CD4-positive, alpha-beta T cell treated with Interleukin-6 at 100 ng/mL for 8 hours (primary cell): Measurements from ENCODE around the gene RALA.

Source experiments
- DNase-seq: peaks from one replicate; pipeline ENCODE4 v3.0.0-alpha.2; 2020; ENCODE audit warnings: mixed read lengths, low spot score

The RALA gene

GRCh38 chr7:39623047-39623731, at the start of gene RALA:
TSS of gene RALA (plus strand) at chr7:39623572. CDS start at chr7:39686668, 63,096 bp downstream.
- peak; percentile 88 for DNase-seq

DNA sequence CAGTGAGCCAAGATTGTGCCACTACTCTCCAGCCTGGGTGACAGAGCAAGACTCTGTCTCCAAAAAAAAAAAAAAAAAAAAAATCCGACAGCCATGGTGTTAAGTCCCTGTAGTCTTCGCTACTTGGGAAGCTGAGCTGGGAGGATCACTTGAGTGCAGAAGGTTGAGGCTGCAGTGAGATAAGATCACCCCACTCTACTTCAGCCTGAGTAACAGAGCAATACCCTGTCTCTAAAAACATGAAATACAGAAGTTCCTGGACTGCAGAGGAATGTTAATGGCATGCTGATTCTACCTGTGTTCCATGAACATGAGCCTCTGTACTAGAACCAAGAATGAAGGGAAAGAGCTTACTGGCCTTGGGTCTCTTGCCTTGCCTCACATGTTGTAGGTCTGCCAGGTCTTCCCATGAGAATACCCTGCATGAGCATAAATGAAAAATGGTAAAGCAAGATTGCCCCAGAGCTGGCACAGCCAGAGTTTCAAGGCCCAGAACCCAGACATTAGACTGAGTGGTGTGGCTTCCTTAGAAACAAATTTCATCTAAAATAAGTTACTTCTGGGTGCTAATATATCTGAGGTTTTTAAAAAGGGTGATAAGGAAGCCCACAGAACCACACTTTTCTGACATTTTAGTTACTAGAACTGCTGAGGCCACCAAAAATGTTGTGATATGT, 48.6 kb upstream of the RALA start:
- DNase-seq: no peak

DNA sequence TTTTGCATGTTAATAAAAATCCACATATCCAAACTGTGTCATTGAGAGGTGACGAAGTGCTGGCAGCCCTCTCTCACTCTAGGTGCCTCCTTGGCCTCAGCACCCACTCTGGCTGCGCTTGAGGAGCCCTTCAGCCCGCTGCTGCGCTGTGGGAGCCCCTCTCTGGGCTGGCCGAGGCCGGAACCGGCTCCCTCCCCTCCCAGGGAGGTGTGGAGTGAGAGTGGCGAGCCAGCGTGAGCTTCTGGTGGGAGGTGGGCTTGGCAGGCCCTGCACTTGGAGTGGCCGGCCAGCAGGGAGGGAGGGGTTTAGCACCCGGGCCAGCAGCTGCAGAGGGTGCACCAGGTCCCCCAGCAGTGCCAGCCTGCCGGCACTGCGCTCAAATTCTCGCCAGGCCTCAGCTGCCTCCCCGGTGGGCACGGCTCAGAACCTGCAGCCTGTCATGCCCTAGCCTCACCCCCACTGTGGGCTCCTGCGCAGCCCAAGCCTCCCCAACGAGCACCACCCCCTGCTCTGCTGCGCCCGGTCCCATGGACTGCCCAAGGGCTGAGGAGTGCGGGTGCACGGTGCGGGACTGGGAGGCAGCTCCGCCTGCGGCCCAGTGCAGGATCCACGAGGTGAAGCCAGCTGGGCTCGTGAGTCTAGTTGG, 46.0 kb upstream of the RALA start:
- DNase-seq: no peak

- DNase-seq: peak; percentile 81
These were observed 43.1 kb upstream of the RALA start for GRCh38 chr7:39580149-39580874.

DNA sequence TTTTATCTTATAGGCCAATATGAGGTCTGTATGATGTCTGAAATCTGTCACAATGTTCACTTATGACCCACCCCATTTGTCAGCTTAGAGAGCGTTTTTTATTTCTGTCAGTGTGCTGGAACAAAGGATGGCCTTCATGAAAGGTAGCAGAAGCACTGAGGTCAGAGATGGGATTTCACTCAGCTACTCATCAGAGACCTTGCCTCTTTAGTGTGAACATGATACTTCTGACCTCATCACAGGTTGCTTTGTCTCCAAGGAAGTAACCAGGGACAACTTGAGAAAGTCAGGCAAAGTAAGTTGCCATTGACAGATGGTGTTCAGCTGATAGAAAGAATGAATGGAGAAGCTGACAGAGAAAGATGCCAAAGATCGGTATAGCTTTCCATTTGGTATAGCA, 40.8 kb upstream of the RALA start:
- DNase-seq: no peak

- DNase-seq: no peak
These were observed 39.8 kb upstream of the RALA start for GRCh38 chr7:39583539-39583938.

DNA sequence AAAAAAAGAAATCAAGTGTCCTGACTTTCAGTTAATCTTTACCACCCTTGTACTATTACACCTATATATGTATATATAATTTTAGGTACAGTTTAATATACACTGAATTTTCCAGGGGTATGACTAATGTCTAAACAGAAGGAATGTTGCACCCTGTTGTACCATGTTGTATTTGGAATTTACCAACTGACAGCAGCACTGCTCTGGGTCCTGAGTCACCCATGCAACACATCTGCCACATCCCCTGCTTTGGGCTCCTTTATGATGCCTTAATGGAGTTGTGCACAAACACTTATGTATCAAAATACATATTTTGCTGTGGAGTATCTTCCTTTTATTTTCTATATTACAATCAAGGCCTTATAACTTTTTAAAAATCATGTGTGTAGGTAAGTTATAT, 36.0 kb upstream of the RALA start:
- DNase-seq: no peak

- DNase-seq: no peak
These were observed 35.0 kb upstream of the RALA start for GRCh38 chr7:39588416-39588815.

GRCh38 chr7:39589323-39590111, 33.9 kb upstream of the RALA start:
- DNase-seq: peak; percentile 77

GRCh38 chr7:39592586-39592985, 30.8 kb upstream of the RALA start:
- DNase-seq: peak; percentile 9

- DNase-seq: no peak
These were observed 28.3 kb upstream of the RALA start for GRCh38 chr7:39594988-39595620.

DNA sequence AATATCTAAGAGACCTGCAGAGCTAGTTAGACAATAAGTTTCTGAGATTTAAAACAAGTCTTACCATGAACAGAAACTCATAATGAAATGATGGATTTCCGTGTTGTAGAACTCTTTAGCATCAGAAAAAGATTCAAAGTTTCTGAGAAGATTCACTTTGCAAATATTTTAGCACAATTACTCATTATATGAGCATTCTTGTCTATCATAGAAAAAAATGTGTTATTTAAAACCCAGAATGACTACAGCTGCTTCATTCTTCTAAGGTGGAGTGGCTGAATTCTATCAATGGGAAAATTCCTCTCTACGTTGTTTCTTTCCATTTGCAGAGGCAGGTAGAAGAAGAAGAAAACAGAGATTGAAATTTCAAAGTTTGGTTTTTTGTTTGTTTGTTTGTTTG, 21.0 kb upstream of the RALA start:
- no peak for DNase-seq

DNA sequence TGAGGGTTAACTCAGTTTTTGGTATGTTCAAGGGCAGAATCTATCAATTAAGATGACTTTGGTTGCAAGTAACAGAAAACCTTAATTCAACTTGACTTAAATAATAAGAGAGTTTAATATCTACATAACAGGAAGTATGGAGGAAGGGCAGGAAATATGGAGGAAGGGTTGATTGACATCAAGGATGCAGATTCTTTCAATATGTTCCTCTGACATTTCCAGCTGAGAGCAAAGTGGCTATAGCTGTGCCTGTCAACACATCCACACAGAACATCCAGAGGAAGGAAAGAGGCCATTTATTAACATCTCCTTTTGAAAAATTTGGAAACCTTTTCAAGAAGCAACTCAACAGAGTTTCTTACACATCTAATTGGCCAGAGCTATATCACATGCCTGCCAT, 19.4 kb upstream of the RALA start:
- DNase-seq: no peak

DNA sequence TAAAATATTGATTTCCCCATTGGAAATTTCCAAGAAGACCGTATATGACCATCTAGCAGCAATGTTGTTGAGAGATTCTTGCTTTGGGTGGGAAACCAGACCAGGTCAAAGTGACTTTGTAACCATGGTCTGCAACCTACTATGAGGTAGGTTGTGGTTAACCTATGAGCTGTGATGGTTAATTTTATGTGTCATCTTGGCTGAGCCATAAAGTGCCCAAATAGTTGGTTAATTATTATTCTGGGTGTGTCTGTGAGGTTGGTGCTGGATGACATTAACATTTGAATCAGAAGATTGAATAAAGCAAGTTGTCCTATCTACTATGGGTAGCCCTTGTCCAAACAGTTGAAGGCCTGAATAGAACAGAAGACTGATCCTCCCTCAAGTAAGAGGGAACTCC, 18.3 kb upstream of the RALA start:
- DNase-seq: no peak

- DNase-seq: no peak
These were observed 17.0 kb upstream of the RALA start for GRCh38 chr7:39606352-39606751.

- no peak for DNase-seq
These were observed 16.4 kb upstream of the RALA start for GRCh38 chr7:39606941-39607340.

- DNase-seq: no peak
These were observed 15.5 kb upstream of the RALA start for GRCh38 chr7:39607865-39608264.

- no peak for DNase-seq
These were observed 15.1 kb upstream of the RALA start for GRCh38 chr7:39608278-39608677.

GRCh38 chr7:39609113-39609934, 14.0 kb upstream of the RALA start:
- peak; percentile 12 for DNase-seq

- no peak for DNase-seq
These were observed 13.5 kb upstream of the RALA start for GRCh38 chr7:39609935-39610263.

GRCh38 chr7:39613577-39613976, 9.8 kb upstream of the RALA start:
- DNase-seq: no peak
